HCEC 1CT (cell line): ENCODE results near the gene TMEM132A.
A peak's percentile ranks its signal among the peaks of the same experiment; 100 is the strongest.
"Not testable (repeated sequence)": the region's sequence is repeated elsewhere in the genome, so short reads cannot be mapped to it uniquely, and the experiment has no call there.

Source experiments
- DNase-seq: peaks from one replicate; pipeline ENCODE4 v3.0.0-alpha.2; 2017

Gene TMEM132A

GRCh38 chr11:60966890-60967289 lies 42.6 kb downstream of the TMEM132A start:
- no peak for DNase-seq

- no peak for DNase-seq
These were observed 44.0 kb downstream of the TMEM132A start for GRCh38 chr11:60968223-60968622.

GRCh38 chr11:60970369-60970774 lies 46.1 kb downstream of the TMEM132A start:
- DNase-seq, result peak; percentile 22

GRCh38 chr11:60970890-60971289 lies 46.6 kb downstream of the TMEM132A start:
- DNase-seq, result no peak

GRCh38 chr11:60971520-60971919 lies 47.3 kb downstream of the TMEM132A start, which contains the start of gene CD6:
Gene CD6, plus strand, starts transcription at chr11:60971680. Its CDS starts 186 bp downstream, at chr11:60971866.
- no peak for DNase-seq

GRCh38 chr11:60972182-60973030 lies 48.1 kb downstream of the TMEM132A start:
- DNase-seq, result no peak

- DNase-seq, result no peak
These were observed 49.4 kb downstream of the TMEM132A start for GRCh38 chr11:60973699-60974098.

- not testable (repeated sequence) for DNase-seq
These were observed 50.1 kb downstream of the TMEM132A start for GRCh38 chr11:60974316-60974715.

GRCh38 chr11:60974726-60975125 lies 50.5 kb downstream of the TMEM132A start:
- no peak for DNase-seq

GRCh38 chr11:60977224-60977623 lies 53.0 kb downstream of the TMEM132A start:
- no peak for DNase-seq

- no peak for DNase-seq
These were observed 53.6 kb downstream of the TMEM132A start for GRCh38 chr11:60977836-60978235.

- no peak for DNase-seq
These were observed 54.5 kb downstream of the TMEM132A start for GRCh38 chr11:60978546-60979380.

- no peak for DNase-seq
These were observed 57.3 kb downstream of the TMEM132A start for GRCh38 chr11:60981515-60981914.

GRCh38 chr11:60982184-60982583 lies 57.9 kb downstream of the TMEM132A start:
- no peak for DNase-seq

GRCh38 chr11:60984149-60984548 lies 59.9 kb downstream of the TMEM132A start:
- DNase-seq, result no peak

- DNase-seq, result no peak
These were observed 60.4 kb downstream of the TMEM132A start for GRCh38 chr11:60984636-60985035.

GRCh38 chr11:60985501-60985900 lies 61.2 kb downstream of the TMEM132A start:
- DNase-seq, result no peak

- peak; percentile 47 for DNase-seq
These were observed 62.0 kb downstream of the TMEM132A start for GRCh38 chr11:60985991-60986915.
